ENCODE measurements around the gene S100A1.
"Not testable (repeated sequence)": the region's sequence is repeated elsewhere in the genome, so short reads cannot be mapped to it uniquely, and the experiment has no call there.

The S100A1 gene

DNA sequence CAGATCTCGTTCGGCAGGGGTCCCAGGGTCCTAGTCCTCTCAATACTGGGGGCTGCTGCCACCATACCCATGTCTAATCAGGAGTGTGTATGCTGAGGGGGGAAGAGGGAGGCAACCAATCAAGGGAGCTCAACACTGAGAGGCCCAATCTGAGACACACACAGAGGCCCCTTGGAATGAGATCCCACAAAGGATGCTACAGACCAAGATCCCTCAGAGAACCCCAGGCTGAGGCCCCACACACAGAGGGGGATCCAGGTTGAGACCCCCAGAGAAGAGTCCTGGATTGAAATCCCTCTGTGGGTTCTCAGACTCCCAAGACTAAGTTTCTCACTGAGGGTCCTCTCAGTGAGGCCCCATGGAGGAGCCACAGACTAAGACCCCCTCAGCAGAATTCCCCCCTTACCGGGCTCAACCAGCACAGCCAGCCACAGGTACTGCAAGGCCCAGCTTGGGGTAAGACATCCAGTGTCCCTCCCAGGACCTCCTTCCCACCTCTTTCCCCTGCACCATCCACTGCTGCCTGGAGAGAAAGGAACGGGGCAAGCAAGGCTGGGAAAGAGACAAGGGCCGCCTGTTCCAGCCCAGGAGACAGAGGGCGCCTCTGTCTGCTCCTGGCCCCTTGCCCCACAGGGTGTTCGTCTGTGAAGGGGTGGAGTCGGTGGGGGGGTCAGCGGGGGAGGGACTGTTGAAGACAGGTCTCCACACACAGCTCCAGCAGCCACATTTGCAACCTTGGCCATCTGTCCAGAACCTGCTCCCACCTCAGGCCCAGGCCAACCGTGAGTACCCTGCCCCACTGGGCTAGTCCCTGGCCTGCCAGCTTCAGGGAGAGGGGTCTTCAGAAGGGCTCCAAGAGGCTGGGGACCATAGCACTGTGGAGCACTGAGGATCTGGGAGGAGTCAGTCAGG, at the start of gene S100A1:
TSS of gene S100A1 (plus strand) at position 720 of the 912 bp plus-strand sequence. CDS start 2,088 bp downstream, outside the sequence.
- no peak for FAIRE-seq

DNA sequence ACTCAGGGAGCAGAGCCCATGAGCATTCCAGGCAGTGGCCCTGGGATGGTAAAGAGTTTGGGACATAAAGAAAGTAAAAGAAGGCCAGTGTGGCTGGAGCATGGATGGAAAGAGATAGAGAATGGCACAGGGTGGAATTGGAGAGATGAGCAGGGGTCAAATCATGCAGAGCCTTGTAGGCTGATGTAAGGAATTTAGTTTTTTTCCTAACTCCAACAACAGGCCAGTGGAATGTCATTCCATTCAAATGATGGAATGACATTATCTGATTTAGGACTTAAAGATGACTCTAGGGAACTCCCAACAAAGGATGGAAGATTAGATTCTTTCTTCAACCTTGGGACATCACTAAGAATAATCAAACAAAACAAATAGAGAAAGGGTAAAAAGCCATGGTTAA, 49.7 kb upstream of the S100A1 start:
- no peak for FAIRE-seq

DNA sequence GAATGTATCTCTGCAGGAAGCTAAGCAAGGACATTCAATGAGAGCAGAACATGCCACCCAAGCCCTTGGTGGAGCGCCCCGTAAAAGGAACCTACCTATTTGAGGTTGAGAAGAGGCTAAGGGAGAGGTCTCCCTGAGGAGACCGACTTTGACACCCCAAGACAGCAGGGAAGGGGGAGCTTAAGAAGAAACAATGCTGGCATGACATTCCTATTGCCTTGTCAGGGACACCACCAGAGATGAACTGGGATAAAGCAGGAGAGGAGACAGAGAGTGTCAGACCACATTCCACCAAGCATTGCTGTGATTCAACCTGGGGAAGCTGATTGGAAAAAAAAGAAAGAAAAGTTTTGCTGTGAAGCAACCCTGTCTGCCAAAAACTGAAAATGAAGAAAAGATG, 49.3 kb upstream of the S100A1 start:
- FAIRE-seq = no peak

DNA sequence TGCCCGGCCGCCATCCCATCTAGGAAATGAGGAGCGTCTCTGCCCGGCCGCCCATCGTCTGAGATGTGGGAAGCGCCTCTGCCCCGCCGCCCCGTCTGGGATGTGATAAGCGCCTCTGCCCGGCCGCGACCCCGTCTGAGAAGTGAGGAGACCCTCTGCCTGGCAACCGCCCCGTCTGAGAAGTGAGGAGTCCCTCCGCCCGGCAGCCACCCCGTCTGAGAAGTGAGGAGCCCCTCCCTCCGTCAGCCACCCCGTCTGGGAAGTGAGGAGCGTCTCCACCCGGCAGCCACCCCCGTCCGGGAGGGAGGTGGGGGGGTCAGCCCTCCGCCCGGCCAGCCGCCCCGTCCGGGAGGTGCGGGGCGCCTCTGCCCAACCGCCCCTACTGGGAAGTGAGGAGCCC, 45.4 kb upstream of the S100A1 start:
- FAIRE-seq = not testable (repeated sequence)

DNA sequence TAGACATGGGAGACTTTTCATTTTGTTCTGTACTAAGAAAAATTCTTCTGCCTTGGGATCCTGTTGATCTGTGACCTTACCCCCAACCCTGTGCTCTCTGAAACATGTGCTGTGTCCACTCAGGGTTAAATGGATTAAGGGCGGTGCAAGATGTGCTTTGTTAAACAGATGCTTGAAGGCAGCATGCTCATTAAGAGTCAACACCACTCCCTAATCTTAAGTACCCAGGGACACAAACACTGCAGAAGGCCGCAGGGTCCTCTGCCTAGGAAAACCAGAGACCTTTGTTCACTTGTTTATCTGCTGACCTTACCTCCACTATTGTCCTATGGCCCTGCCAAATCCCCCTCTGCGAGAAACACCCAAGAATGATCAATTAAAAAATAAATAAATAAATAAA, 44.7 kb upstream of the S100A1 start:
- not testable (repeated sequence) for FAIRE-seq

DNA sequence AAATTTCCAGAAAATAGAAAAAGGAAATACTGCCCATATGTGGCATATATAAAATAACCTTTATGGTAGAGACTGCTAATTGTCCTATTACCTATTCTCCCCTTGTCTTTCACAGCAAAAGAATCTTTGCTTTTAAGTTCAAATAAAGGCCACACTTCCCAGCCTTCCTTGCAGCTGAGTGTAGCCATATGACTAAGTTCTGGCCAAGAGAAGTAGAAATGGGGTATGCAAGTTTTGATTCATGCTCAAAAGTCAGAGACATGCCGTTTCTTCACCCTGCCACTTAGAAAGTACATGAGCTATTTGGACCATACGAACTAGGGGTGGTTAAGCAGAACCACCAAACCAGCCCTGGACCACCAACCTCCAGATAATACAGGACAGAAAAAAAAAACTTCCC, 44.3 kb upstream of the S100A1 start:
- no peak for FAIRE-seq

DNA sequence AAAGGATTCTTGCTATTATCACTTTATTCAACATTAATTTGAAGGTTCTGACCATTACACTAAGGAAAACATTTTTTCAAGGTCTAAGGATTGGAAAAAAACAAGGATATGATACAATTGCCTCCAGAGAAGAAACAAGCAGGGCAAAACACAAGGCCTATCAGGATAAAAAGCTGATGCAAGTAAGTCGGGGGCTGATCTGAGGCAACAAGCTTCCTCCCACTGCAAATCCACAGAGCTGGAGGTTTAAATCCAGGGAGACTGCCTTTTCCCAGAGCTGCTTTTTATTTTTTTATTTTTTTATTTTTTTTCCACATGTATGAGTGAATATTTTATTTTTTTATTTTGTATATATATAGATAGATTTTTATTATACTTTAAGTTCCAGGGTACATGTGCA, 43.2 kb upstream of the S100A1 start:
- no peak for FAIRE-seq

DNA sequence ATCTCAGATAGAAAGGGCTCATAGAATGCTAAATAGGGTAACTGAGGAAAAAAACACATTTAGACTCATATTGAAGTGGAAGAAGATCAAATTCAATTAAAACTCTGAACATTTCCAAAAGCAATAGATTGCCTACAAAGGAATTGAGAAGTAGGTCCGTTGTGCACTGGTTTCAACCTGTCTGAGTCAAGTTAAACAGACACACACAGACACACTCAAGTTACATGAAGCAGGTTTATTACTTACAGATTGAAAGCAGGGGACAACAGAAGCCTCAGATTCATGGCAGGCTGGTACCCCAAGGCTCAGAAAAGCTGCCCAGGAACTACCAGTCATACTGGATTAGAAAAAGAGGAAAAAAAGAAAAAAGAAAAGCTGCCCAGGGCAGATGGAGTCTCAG, 41.9 kb upstream of the S100A1 start:
- FAIRE-seq = no peak

DNA sequence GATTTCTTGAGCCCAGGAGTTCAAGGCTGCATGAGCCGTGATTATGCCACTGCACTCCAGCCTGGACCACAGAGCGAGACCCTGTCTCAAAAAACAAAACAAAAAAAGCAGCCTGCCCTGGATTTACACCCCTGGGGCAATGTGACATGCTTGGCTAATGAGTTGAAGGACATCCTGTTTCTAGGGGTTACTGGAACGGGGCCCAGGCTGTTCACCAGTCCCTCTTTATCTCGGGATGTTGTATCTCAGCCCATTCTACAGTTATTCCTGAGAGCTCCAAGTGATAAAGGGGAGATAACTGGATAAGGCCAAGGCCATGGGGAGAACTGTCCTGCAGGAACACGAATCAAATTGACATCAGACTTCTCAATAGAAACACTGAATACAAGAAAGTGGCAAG, 40.9 kb upstream of the S100A1 start:
- no peak for FAIRE-seq

DNA sequence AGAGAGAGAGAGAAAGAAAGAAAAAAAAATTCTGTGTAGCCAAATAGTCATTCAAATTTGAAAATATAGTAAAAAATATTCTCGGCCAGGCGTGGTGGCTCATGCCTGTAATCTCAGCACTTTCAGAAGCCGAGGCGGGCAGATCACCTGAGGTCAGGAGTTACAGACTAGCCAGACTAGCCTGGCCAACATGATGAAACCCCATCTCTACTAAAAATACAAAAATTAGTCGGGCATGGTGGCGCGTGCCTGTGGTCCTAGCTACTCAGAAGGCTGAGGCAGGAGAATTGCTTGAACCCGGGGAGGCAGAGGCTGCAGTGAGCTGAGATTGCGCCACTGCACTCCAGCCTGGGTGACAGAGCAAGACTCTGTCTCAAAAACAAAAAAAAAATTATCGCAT, 40.2 kb upstream of the S100A1 start:
- not testable (repeated sequence) for FAIRE-seq

DNA sequence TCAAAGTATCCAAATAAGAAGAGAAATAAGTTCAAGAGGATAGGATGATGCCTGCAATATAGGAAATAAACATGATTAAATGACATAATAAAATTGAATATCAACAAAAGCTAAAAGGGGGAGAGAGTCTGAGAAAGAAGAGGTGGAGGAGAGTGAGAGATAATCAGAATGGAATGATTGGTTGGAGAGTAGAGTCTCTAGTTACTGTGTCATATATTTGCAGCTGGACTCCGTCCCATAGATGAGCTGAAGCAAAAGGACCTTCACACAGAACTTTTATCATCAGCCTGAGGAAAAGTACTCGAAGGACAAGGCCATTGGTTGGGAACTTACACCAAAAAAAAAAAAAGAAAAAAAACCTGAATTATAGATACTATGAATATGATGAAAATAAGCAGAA, 39.8 kb upstream of the S100A1 start:
- no peak for FAIRE-seq

DNA sequence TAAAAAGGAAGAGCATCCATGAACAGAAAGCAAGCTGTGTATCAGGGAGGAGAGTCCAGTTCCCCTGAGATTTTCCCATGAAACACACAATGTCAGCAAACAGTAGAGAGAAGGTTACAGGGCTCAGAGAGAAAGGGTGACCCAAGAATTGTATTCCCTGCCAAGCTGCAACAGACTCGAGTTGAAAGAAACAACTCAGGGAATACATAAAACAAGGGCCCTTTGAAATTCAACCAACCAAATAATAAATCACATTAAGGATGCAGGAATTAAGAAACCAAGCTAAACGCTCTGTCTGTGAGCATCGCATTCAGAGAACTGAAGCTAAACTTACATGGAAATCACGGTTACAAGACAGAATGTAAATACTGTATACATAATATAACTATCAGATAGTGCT, 35.5 kb upstream of the S100A1 start:
- no peak for FAIRE-seq

DNA sequence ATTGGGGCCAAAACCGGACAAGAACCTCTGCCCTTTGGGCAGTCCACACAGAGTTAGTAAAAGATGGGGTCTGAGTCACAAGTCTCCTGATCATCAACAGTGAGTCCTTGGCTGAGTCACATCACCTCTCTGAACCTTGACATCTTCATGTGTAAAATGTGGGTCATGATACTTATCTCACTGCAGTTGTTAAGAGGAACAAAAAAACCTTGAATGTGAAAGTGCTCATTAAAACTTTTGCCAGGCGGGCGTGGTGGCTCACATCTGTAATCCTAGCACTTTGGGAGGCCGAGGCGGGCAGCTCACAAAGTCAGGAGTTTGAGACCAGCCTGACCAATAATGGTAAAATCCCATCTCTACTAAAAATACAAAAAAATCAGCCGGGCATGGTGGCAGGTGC, 31.0 kb upstream of the S100A1 start:
- no peak for FAIRE-seq

DNA sequence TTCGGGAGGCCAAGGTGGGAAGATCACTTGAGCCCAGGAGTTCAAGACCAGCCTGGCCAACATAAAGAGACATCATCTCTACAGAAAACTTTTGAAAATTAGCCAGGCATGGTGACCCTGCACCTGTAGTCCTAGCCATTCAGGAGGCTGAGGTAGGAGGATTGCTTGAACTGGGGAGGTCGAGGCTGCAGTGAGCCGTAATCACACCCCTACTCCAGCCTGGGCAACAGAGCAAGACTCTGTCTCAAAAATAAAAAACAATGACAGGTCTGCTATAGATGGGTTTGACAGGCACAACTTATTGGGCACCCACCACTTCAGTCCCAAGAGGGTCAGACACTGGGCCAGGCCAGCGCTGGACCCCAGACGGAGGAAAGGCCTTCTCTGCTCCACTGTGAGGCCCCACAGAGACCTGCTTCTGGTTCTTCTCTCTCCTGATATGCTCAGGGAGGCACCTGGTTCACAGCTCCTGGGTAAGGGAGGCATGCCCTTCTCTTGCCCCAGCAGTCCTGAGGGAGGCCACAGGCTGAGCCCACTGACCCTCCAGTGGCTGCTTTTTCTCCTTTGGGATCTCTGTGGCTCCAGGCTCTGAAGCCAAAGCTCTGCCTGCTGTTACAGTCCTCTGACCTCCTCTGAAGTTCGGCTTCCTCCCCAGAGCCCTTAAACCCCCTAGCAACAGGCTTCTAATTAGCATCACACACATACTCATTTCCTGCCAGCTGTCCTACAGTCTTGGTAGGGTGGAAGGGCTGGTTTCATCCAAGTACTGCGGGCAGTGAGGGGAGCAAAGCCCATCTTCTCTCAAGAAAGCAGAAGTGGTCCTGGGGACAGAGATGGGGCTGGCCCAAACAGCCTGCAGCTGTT, 29.7 kb upstream of the S100A1 start:
- no peak for FAIRE-seq

DNA sequence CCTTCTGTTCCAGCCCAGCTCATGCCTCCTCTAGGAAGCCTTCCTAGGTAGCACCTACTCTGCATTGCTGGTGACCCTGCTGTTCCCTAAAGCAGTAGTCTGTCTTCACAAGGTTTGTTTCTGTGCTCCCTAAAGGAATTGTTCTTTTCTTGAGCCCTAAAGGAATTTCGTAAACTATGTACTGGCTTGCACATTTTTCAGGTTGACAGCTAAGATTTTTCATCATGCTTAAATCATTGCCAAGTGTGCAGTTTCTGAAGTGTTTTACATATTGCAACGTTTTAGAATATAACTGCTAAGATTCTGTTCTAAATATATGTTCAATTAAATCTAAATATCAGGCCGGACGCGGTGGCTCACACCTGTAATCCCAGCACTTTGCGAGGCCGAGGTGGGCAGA, 28.4 kb upstream of the S100A1 start:
- no peak for FAIRE-seq

DNA sequence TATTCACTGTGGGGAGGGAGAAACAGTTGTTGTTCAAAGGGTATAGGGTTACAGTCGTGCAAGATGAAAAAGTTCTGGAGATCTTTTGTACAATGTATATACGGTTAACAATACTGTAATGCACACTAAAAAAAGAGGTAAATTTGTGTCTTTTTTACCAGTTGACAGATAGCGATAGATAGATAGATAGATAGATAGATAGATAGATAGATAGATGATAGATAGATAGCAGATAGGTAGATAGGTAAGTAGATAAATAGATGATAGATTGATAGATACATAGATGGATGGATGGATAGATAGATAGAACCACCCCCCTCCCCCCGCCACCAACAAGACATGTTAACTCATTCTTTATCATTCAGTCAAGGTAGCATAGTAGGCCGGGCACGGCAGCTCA, 25.5 kb upstream of the S100A1 start:
- no peak for FAIRE-seq

DNA sequence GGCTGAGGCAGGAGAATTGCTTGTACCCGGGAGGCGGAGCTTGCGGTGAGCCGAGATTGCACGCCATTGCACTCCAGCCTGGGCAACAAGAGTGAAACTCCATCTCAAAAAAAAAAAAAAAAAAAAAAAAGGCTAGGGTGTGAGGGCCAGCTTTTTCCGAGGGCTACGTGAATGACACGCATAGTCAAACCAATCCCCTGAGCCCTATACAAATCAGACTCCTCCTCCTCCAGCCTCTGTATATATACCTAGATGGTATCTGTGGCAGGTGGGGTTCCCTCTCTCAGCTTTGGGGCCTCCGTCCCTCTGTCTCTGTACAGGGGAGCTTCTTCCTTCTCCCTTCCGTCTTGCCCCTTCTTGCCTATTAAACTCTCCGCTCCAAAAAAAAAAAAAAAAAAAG, 22.0 kb upstream of the S100A1 start:
- no peak for FAIRE-seq

DNA sequence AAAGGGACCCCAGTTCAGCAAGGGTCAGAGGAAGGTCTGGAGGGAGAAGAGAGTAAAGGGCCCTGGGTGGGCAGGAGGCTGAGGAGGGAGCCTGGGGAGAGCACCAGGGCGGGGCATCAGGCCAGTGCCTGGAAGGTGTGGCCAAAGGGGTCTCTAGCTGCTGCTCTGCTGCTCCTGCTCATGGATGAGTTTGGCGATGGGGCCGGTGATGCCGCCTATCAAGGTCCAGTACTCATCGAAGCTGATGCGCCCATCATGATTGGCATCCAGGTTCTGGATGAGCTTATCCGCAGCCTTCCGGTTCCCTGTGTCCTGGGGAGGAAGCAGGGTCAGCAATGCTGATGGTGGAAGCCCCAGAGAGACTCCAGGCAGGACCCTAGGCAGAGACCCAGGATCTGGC, 20.9 kb upstream of the S100A1 start:
- FAIRE-seq = no peak

DNA sequence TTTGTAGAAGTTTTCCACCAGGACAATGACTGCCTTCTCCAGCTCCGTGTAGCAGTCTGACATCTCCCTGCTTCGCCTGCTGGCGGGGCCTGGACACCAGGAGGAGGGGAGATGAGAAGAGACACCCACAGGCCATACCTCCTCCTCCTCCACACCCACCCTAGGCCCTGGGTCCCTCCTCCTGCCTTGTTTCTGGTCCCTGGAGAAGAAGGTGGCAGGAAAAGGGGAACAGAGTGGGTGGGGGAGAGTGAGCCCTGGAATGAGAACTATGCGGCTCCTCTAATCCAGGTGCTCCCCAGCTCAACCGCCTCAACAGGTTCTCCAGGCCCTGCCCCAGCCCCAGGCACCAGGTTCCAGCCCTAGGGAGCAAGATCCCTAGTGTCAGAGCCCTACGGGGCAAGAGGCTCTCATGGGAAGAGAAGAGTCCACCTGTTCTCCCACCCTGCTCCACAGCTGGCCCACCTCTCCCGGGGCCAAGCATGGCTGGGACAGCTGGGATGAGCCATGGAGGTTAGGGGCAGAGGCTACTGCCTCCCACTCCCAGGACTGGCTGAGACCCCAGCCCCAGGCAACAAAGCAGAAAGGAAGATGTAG, 20.0 kb upstream of the S100A1 start:
- FAIRE-seq = no peak

DNA sequence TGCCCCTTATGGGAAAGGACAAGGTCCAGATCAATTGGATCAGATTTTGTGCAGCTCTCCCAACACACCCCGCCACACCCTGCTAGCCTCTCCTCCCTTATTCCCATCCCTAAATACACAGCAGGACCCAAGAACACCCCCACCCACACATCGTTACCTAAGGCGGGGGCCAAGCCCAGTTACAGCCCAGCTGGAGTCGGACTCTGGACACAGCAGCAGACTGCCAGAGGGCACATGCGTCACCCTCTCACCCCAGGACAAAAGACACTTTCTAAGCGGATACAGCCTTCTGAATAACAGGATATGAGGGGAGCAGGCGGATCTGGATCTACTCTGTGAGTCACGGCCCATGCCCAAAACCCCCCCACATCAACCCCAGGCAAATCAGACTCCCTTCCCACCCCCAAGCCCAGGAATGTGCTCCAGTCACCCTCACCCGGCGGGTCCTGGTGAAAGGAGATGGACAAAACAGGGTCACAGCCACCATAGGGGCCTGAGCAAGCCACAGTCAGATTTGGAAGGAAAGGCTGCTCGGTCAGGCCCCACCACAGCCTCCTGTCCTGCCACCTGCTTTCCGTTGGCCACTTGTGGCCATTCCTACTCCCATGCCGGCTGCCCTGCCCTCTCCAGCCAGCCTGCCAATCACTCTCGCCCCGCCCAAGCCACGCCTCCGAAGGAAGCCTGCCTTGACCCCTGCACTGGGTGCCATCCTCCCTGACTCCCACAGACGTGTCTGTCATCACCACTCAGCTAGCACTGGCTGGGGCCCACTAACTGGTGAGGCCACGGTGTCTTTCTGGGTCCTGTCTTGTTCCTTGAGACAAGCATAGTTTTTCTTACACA, 19.3 kb upstream of the S100A1 start:
- no peak for FAIRE-seq

DNA sequence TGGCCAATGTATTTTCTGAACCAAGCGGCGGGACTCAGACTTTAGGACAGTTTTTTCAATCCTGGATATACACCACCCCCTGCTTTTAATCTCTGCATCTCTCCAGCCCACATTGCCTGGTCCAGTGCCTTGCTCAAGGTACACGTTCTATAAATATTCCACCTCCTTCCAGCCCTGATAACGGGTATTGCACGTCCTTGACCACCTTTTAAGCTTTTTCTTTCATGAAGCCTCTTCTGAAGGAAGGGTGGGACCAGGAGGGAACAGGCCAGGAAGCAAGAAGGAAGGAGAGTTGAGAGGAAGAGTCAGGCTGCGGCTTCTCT, 18.7 kb upstream of the S100A1 start:
- FAIRE-seq = no peak

DNA sequence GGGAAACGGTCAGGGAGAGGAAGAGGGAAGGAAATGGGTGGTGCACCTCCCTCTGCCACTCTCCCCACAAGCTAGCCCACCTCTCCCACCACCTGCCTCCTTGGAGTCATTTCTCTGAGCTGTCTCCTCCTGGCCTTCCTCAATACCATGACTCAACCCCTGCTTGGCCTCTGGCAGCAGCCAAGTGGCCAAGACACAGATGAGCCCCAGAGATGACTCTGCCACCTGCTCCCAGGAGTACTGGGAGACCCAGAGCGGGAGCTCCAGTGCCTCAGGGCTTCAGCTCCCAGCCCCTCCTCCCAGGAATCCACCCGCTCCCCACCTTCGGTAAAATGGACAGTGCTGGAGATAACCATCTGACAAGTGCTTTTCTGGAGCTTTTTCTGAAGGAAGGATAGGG, 17.9 kb upstream of the S100A1 start:
- no peak for FAIRE-seq

DNA sequence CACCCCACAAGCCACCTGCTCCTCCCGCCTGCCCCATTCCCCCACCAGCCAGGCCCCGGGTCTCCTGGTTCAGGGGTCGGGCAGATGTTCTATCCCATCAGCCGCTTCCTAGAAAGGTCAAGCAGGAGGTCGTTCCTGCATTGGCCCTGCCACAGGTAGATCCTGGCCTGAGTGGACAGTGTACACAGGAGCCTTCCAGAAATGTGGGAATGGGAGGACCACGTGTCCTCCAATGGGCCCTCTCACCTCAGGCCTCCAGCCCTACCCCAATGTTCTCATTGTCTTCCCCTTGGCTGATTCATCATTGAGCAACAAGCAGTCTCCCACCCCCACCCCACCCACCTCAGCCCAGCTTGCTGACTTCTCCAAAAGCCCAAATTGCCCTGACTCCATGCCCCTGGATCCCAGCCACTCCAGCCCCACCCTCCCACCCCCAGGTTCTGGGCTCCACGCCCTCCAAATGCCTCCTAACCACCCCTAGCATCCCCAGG, 17.4 kb upstream of the S100A1 start:
- no peak for FAIRE-seq
